Rectal smooth muscle tissue (tissue), 1 donor: ENCODE measurements around the gene GARIN5A.

Experiments
- H3K27ac ChIP-seq: one replicate; pipeline ENCODE4 v1.7.0; 2013; ENCODE audit warnings: low read depth, low read length, inconsistent platforms
- H3K27me3 ChIP-seq: one replicate; pipeline ENCODE4 v1.7.0; 2013; ENCODE audit warnings: low read length; ENCODE audit not compliant: control insufficient read depth, insufficient read depth
- H3K36me3 ChIP-seq: one replicate; pipeline ENCODE4 v1.7.0; 2013; ENCODE audit warnings: low read length; ENCODE audit not compliant: control insufficient read depth, insufficient read depth
- H3K4me1 ChIP-seq: one replicate; pipeline ENCODE4 v1.7.0; 2013; ENCODE audit warnings: low read length; ENCODE audit not compliant: control insufficient read depth, insufficient read depth
- H3K4me3 ChIP-seq: one replicate; pipeline ENCODE4 v1.7.0; 2013; ENCODE audit warnings: low read length
- H3K9ac ChIP-seq: one replicate; pipeline ENCODE4 v1.7.0; 2013; ENCODE audit warnings: low read length

The GARIN5A gene

GRCh38 chr19:50418176-50419021, 58.2 kb downstream of the GARIN5A start, which contains the start of gene SPIB:
TSS of gene SPIB (plus strand) at chr19:50418938. CDS start at chr19:50418963, 25 bp downstream.
- H3K36me3 ChIP-seq = no peaks in the 10 kb centered on the region
- H3K4me1 ChIP-seq = no peaks in the 10 kb centered on the region
- H3K9ac ChIP-seq = no peak within 1 kb of the TSS
- H3K27ac ChIP-seq = no peak within 1 kb of the TSS
- H3K27me3 ChIP-seq = peaks cover 17% of the 10 kb centered on the region
- peak within 1 kb of the TSS; percentile 55 for H3K4me3 ChIP-seq

GRCh38 chr19:50417111-50418081, 59.3 kb downstream of the GARIN5A start:
- H3K27ac ChIP-seq = no peak overlapping the region
- H3K36me3 ChIP-seq = no peaks in the 10 kb centered on the region
- peaks cover 17% of the 10 kb centered on the region for H3K27me3 ChIP-seq
- H3K4me1 ChIP-seq = no peaks in the 10 kb centered on the region
- H3K4me3 ChIP-seq = no peak overlapping the region
- no peak overlapping the region for H3K9ac ChIP-seq
